ENCODE results near the gene MUSTN1. TPM values are rescaled to one million over a fixed set of nuclear protein-coding genes. Genes with fewer than 3 reads are reported as not detected.

Gene MUSTN1
- total RNA-seq, 1 donor from 2014 or later, result 3.5 TPM

GRCh38 chr3:52793702-52794611 lies 40.9 kb downstream of the MUSTN1 start:
- peaks cover 6% of the 10 kb centered on the region for H3K9me3 Mint-ChIP-seq (ENCODE audit: unreplicated experiment)
- H3K27me3 Mint-ChIP-seq (ENCODE audit: unreplicated experiment), result peaks cover 2% of the 10 kb centered on the region
- H3K36me3 Mint-ChIP-seq (ENCODE audit: unreplicated experiment), result no peaks in the 10 kb centered on the region
- TF ChIP-seq CTCF (IDR thresholded peaks at IDR 0.05; ENCODE audit: partially characterized antibody, unreplicated experiment), result no peak
- no peak for DNase-seq
- peak overlapping the region; percentile 28 for H3K4me3 Mint-ChIP-seq (ENCODE audit: unreplicated experiment)
- H3K4me1 Mint-ChIP-seq (ENCODE audit: low read depth, unreplicated experiment), result peaks cover 7% of the 10 kb centered on the region
- peak overlapping the region; percentile 39 for H3K27ac Mint-ChIP-seq (ENCODE audit: unreplicated experiment)

GRCh38 chr3:52792961-52793695 lies 41.7 kb downstream of the MUSTN1 start:
- Mint-ChIP-seq H3K36me3 (ENCODE audit: unreplicated experiment) (no peaks in the 10 kb centered on the region), H3K27me3 (ENCODE audit: unreplicated experiment) (peaks cover 3% of the 10 kb centered on the region), H3K4me1 (ENCODE audit: low read depth, unreplicated experiment) (peaks cover 7% of the 10 kb centered on the region), H3K9me3 (ENCODE audit: unreplicated experiment) (peaks cover 6% of the 10 kb centered on the region), H3K4me3 (ENCODE audit: unreplicated experiment) (peak overlapping the region; percentile 28), H3K27ac (ENCODE audit: unreplicated experiment) (peak overlapping the region; percentile 17)
- TF ChIP-seq CTCF (IDR thresholded peaks at IDR 0.05; ENCODE audit: partially characterized antibody, unreplicated experiment), result no peak
- DNase-seq, result no peak

DNA sequence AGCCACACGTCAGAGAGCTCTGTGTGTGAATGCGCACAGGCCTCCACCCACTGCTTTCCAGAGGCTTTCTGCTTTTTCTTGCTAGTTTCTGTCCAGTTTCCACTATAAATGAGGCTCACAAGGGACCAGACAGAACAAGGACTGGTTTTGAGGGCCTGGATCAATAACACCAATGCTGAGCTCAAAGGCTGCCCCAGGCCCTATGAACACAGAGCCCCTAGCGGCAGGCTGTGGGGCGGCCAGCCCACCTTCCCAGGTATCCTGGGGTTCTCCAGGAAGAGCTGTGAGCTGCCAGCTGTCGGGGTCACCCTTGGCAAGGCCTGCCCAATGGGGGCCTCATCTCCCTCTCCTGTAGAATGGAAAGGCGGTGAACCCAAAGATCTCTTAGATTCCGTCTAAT lies 42.4 kb downstream of the MUSTN1 start:
- Mint-ChIP-seq H3K4me1 (ENCODE audit: low read depth, unreplicated experiment) (peaks cover 9% of the 10 kb centered on the region), H3K27ac (ENCODE audit: unreplicated experiment) (peak overlapping the region; percentile 17), H3K9me3 (ENCODE audit: unreplicated experiment) (peaks cover 6% of the 10 kb centered on the region), H3K4me3 (ENCODE audit: unreplicated experiment) (no peak overlapping the region), H3K27me3 (ENCODE audit: unreplicated experiment) (peaks cover 5% of the 10 kb centered on the region), H3K36me3 (ENCODE audit: unreplicated experiment) (no peaks in the 10 kb centered on the region)
- TF ChIP-seq CTCF (IDR thresholded peaks at IDR 0.05; ENCODE audit: partially characterized antibody, unreplicated experiment), result peak; percentile 61
- DNase-seq, result peak; percentile 46

- H3K9me3 Mint-ChIP-seq (ENCODE audit: unreplicated experiment), result peaks cover 6% of the 10 kb centered on the region
- peaks cover 9% of the 10 kb centered on the region for H3K4me1 Mint-ChIP-seq (ENCODE audit: low read depth, unreplicated experiment)
- no peaks in the 10 kb centered on the region for H3K36me3 Mint-ChIP-seq (ENCODE audit: unreplicated experiment)
- TF ChIP-seq CTCF (IDR thresholded peaks at IDR 0.05; ENCODE audit: partially characterized antibody, unreplicated experiment), result no peak
- no peak overlapping the region for H3K4me3 Mint-ChIP-seq (ENCODE audit: unreplicated experiment)
- peaks cover 5% of the 10 kb centered on the region for H3K27me3 Mint-ChIP-seq (ENCODE audit: unreplicated experiment)
- no peak overlapping the region for H3K27ac Mint-ChIP-seq (ENCODE audit: unreplicated experiment)
- no peak for DNase-seq
Observed at GRCh38 chr3:52791928-52792327, 42.9 kb downstream of the MUSTN1 start.
